PC-3 (cell line): ENCODE data around the gene SERBP1.

Experiments
- CTCF ChIP-seq: fragments of 300-600 bp; sonication (generic); conservative IDR thresholded peaks from 2 replicates; pipeline ENCODE4 v1.5.1; 2017; ENCODE audit warnings: antibody characterized with exemption, low read depth, mild to moderate bottlenecking, low read length
- EZH2phosphoT487 ChIP-seq: fragments of 300-600 bp; sonication (generic); IDR thresholded peaks from 2 replicates; pipeline ENCODE4 v1.6.1; 2018; ENCODE audit warnings: mild to moderate bottlenecking, antibody characterized with exemption, low read length, borderline replicate concordance

GRCh38 chr1:67401443-67401842, 28.8 kb downstream of the SERBP1 start:
- TF ChIP-seq CTCF (no peak), EZH2phosphoT487 (no peak)
